CD4-positive, alpha-beta T cell (primary cell): ENCODE measurements around the gene PKIG. TPM values are rescaled to one million over a fixed set of nuclear protein-coding genes. Genes with fewer than 3 reads are reported as not detected.

Experiments used
- ATAC-seq: fragments of 200-7000 bp; cut with Tn5 transposase; one replicate; pipeline ENCODE4 v1.10.0; 2022; ENCODE audit warnings: mild to moderate bottlenecking; ENCODE audit not compliant: poor library complexity
- CTCF ChIA-PET: fragments of 350-600 bp; sonication (Branson Sonifier 250); formaldehyde crosslinking; loops from one replicate; lab custom pipeline; 2021; ENCODE audit warnings: antibody characterized with exemption, inconsistent platforms; lab: Charles Lee
- POLR2A ChIA-PET: fragments of 350-600 bp; sonication (Branson Sonifier 250); formaldehyde crosslinking; loops from one replicate; lab custom pipeline; 2021; ENCODE audit warnings: antibody characterized with exemption, inconsistent platforms; lab: Charles Lee
- DNase-seq, 14 experiments: peaks; one replicate each; pipeline ENCODE4 v3.0.0-alpha.2; 2013 to 2020; ENCODE audit warnings: mixed read lengths in 2 of 14
- H3K27ac ChIP-seq, 2 donors: one replicate each; pipeline versions ENCODE4 v1.5.1 to v1.7.0; 2013; ENCODE audit warnings: low read length in 2 of 2, low read depth in 1 of 2, mild to moderate bottlenecking in 1 of 2
- H3K27me3 ChIP-seq, 2 experiments: 1 replicate in 1 of 2; 2 replicates in 1 of 2; pipeline versions ENCODE4 v1.6.1 to v1.7.0; 2013; ENCODE audit warnings: low read length in 2 of 2, control low read depth in 1 of 2, mild to moderate bottlenecking in 1 of 2, moderate library complexity in 1 of 2; ENCODE audit not compliant: insufficient read depth in 2 of 2, control insufficient read depth in 1 of 2
- H3K36me3 ChIP-seq: one replicate; pipeline ENCODE4 v1.6.1; 2013; ENCODE audit warnings: low read length, control low read depth; ENCODE audit not compliant: insufficient read depth
- H3K4me1 ChIP-seq: one replicate; pipeline ENCODE4 v1.6.1; 2013; ENCODE audit warnings: low read length, control low read depth; ENCODE audit not compliant: insufficient read depth
- H3K4me3 ChIP-seq: one replicate; pipeline ENCODE4 v1.5.1; 2013; ENCODE audit warnings: mild to moderate bottlenecking, low read length, moderate library complexity
- H3K9me3 ChIP-seq, 2 experiments: 1 replicate in 1 of 2; 2 replicates in 1 of 2; pipeline versions ENCODE4 v1.6.1 to v1.7.0; 2013; ENCODE audit warnings: low read length in 2 of 2, mild to moderate bottlenecking in 2 of 2, control low read depth in 1 of 2, moderate library complexity in 1 of 2; ENCODE audit not compliant: control insufficient read depth in 1 of 2, insufficient read depth in 1 of 2
- H3K27ac Mint-ChIP-seq: one replicate; pipeline ENCODE4 v1.8.0; 2020; ENCODE audit warnings: mixed read lengths
- H3K27me3 Mint-ChIP-seq: one replicate; pipeline ENCODE4 v1.8.0; 2021; ENCODE audit warnings: mixed read lengths
- H3K36me3 Mint-ChIP-seq: one replicate; pipeline ENCODE4 v1.8.0; 2021; ENCODE audit warnings: low read depth, mixed read lengths
- H3K4me1 Mint-ChIP-seq: one replicate; pipeline ENCODE4 v1.8.0; 2021; ENCODE audit warnings: low read depth, mixed read lengths
- H3K4me3 Mint-ChIP-seq: one replicate; pipeline ENCODE4 v1.8.0; 2020; ENCODE audit warnings: mild to moderate bottlenecking, mixed read lengths
- H3K9me3 Mint-ChIP-seq: one replicate; pipeline ENCODE4 v1.8.0; 2020; ENCODE audit warnings: mixed read lengths
- CTCF ChIP-seq: fragments of 200-600 bp; IDR thresholded peaks from one replicate; pipeline ENCODE4 v1.8.0; 2022; ENCODE audit warnings: antibody characterized with exemption, mild to moderate bottlenecking
- intact Hi-C, 2 experiments: fragments of 100-400 bp; cut with DNase I in 1 of 2; cut with micrococcal nuclease in 1 of 2; formaldehyde crosslinking; loops; one replicate each; pipeline versions ENCODE4 v1.15.1 to v1.9.0; 2023 to 2025; cut with DNase I, micrococcal nuclease
- total RNA-seq, 174 experiments: library from RNA in 2 of 174; stranded (reverse) in 2 of 174; gene quantifications; one replicate each; pipeline ENCODE4 v1.2.3 and lab custom pipeline; 2021 to 2026

The PKIG gene
- total RNA-seq, 2 experiments from 2014 or later, result 1.7 to 2.4 TPM

DNA sequence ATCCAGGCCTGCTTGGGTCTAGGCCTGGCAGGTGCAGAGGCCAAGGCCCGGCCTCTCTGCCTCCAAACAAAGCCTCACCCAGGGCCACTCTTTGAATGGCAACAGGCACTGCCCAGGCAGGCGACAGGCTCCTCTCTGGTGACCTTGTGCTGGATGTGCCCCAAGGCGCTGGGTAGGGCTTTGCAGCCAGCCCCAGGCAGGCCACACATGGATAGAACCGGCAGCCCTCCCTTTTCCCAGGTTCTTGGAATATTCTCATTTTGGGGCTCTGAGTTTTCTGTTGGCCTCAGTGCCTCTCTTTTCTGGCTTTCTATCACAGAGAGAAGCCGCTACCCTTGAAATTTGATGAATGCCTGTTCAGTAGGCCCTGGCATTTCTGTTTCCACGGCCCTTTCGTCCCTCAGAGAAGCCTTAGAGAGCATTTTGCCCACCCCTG is 18.9 kb downstream of the PKIG start:
- CTCF ChIA-PET, result no interaction called here
- Mint-ChIP-seq H3K27ac (no peak overlapping the region), H3K4me3 (no peak overlapping the region)

DNA sequence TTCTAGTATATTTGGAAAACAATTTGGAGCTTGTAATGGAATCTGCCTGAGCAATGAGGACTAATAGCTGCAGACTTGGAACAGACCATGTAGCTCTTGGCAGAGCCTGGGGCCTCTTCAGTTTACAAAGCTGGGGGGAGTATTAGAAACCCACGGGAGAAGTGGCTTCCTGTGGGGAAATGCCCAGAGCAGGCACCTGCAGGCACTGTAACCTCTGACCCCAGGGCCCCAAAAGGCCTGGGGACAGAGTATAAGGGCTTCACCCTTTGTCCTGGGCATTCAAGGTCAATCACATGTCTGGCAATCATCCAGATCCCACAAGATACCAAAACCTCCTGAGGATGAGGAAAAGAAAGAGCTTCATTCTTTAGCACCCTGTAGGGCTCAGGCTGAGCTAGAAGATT is 19.4 kb downstream of the PKIG start:
- H3K4me3 Mint-ChIP-seq, result no peak overlapping the region
- ATAC-seq (no peak), DNase-seq (no peak)
- Histone ChIP-seq H3K4me1 (peaks cover 19% of the 10 kb centered on the region), H3K27me3 (no peaks in the 10 kb centered on the region), H3K27ac (no peak overlapping the region), H3K4me3 (no peak overlapping the region), H3K36me3 (no peaks in the 10 kb centered on the region), H3K9me3 (peaks cover 0 to 5% of the 10 kb centered on the region in 2 experiments)
- POLR2A ChIA-PET, result no interaction called here
- H3K4me1 Mint-ChIP-seq, result peaks cover 24% of the 10 kb centered on the region
- CTCF ChIA-PET, result no interaction called here
- H3K36me3 Mint-ChIP-seq, result no peaks in the 10 kb centered on the region
- H3K27ac Mint-ChIP-seq, result no peak overlapping the region
- H3K27me3 Mint-ChIP-seq, result no peaks in the 10 kb centered on the region
- TF ChIP-seq CTCF, result no peak
- intact Hi-C loops, result loop anchor here in 1 of 2 experiments (10.0 kb wide), 1 partner anchor 487 kb away; no protein-coding TSS in a partner anchor
- no peaks in the 10 kb centered on the region for H3K9me3 Mint-ChIP-seq

More for the DNA sequence above, 18.9 kb downstream of the PKIG start:
- ATAC-seq (no peak), DNase-seq (no peak)
- Histone ChIP-seq H3K36me3 (no peaks in the 10 kb centered on the region), H3K27me3 (no peaks in the 10 kb centered on the region), H3K4me3 (no peak overlapping the region), H3K27ac (no peak overlapping the region), H3K4me1 (peaks cover 19% of the 10 kb centered on the region), H3K9me3 (no peaks in the 10 kb centered on the region)
- Mint-ChIP-seq H3K27me3 (no peaks in the 10 kb centered on the region), H3K4me1 (peaks cover 24% of the 10 kb centered on the region), H3K36me3 (no peaks in the 10 kb centered on the region), H3K9me3 (no peaks in the 10 kb centered on the region)
- intact Hi-C loops, result loop anchor here in 1 of 2 experiments (10.0 kb wide), 1 partner anchor 486 kb away; no protein-coding TSS in a partner anchor
- TF ChIP-seq CTCF, result no peak
- POLR2A ChIA-PET, result no interaction called here

DNA sequence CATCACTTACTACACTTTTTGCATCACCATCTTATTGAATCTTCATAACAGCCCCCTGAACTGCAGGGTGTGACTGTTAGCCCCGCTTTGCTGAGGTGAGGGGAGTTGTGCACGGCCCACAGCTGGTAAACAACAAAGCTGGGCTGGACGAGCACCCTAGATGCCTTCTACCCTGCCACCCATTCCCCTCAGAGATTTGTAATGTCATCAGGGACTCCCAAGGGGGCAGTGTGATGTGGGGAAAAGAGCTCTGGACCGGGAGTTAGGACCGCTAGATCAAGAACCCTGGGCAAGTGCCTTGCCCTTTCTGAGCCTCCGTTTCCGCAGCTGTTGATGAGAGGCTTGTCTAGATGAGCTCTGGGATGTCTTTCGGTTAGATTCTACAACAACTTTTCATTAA is 20.9 kb downstream of the PKIG start:
- peaks cover 14% of the 10 kb centered on the region for H3K4me1 ChIP-seq
- H3K36me3 ChIP-seq, result no peaks in the 10 kb centered on the region
- Mint-ChIP-seq H3K36me3 (no peaks in the 10 kb centered on the region), H3K27me3 (no peaks in the 10 kb centered on the region), H3K4me1 (peaks cover 20% of the 10 kb centered on the region), H3K4me3 (no peak overlapping the region), H3K27ac (no peak overlapping the region), H3K9me3 (no peaks in the 10 kb centered on the region)
- peaks cover 0 to 6% of the 10 kb centered on the region in 2 experiments for H3K9me3 ChIP-seq
- ATAC-seq, result no peak
- TF ChIP-seq CTCF, result no peak
- no peaks in the 10 kb centered on the region for H3K27me3 ChIP-seq
- ChIA-PET CTCF (interaction anchor here (1.1 to 2.4 kb wide), 2 partner anchors 80 to 293 kb away, joined by 3 to 10 read pairs; partner anchors contain the start of gene FITM2), POLR2A (no interaction called here)
- no peak overlapping the region for H3K4me3 ChIP-seq
- intact Hi-C loops, result loop anchor here in 1 of 2 experiments (10.0 kb wide), 1 partner anchor 489 kb away; no protein-coding TSS in a partner anchor
- no peak for DNase-seq
- no peak overlapping the region for H3K27ac ChIP-seq
